Testis (tissue), 3 donors: Measurements from ENCODE around the gene MCTS1. TPM values are rescaled to one million over a fixed set of nuclear protein-coding genes. Genes with fewer than 3 reads are reported as not detected.
"Not testable (repeated sequence)": the region's sequence is repeated elsewhere in the genome, so short reads cannot be mapped to it uniquely, and the experiment has no call there.

Experiments
- DNase-seq: peaks from one replicate; pipeline ENCODE4 v3.0.0-alpha.2; 2019
- H3K27ac ChIP-seq, 2 donors: fragments of 200-600 bp; sonication (generic); one replicate each; pipeline ENCODE4 v1.5.1; 2019
- H3K27me3 ChIP-seq: fragments of 200-600 bp; sonication (generic); one replicate; pipeline ENCODE4 v1.5.1; 2019
- H3K36me3 ChIP-seq: fragments of 200-600 bp; sonication (generic); one replicate; pipeline ENCODE4 v1.5.1; 2017; ENCODE audit warnings: low read depth; ENCODE audit errors: missing control alignments
- H3K4me1 ChIP-seq: fragments of 200-600 bp; sonication (generic); one replicate; pipeline ENCODE4 v1.5.1; 2019
- H3K4me3 ChIP-seq, 2 donors: fragments of 200-600 bp; sonication (generic); one replicate each; pipeline ENCODE4 v1.5.1; 2017 to 2019
- H3K9me3 ChIP-seq: fragments of 200-600 bp; sonication (generic); one replicate; pipeline ENCODE4 v1.5.1; 2017
- POLR2A ChIP-seq: fragments of 450-650 bp; IDR thresholded peaks from one replicate; pipeline ENCODE4 v1.6.1; 2017; ENCODE audit warnings: antibody characterized with exemption, mild to moderate bottlenecking, moderate library complexity
- WGBS, 2 donors: methylation state at CpG; one replicate each; pipeline ENCODE4 v1.1.5; 2018; 5-methylcytosine and 5-hydroxymethylcytosine counted together
- intact Hi-C: fragments of 100-400 bp; cut with DNase I; formaldehyde crosslinking; loops from one replicate; pipeline ENCODE4 v1.15.1; 2023; ENCODE audit warnings: low total_unique reads
- polyA plus RNA-seq: library from polyadenylated mRNA; stranded (reverse); fragments of 350-450 nt; fragmentation: Illumina TruSeq; extraction: RNeasy Lipid Tissue Mini Kit (QIAGEN cat#74804); gene quantifications from one replicate; pipeline ENCODE4 v1.2.3, GENCODE V29; 2014; ENCODE audit warnings: low read depth, low replicate concordance; ENCODE audit not compliant: insufficient read depth
- total RNA-seq, 2 donors: library from RNA; depleted of rRNA; stranded (reverse); fragments of >200 nt; gene quantifications; one replicate each; pipeline ENCODE4 v1.2.3, GENCODE V29; 2016
- TF ChIP-seq, protein P1 (sequence below), 3 experiments: fragments of 450-650 bp in 2 of 3; fragments of 200-600 bp in 1 of 3; sonication (generic) in 1 of 3; IDR thresholded peaks; one replicate each; pipeline ENCODE4 v1.5.1; 2016 to 2019; ENCODE audit warnings: antibody characterized with exemption in 3 of 3, mild to moderate bottlenecking in 2 of 3, moderate library complexity in 1 of 3

The MCTS1 gene
- total and polyA plus RNA-seq, 3 donors from 2014 or later, result 26.2 to 32.1 (median 27.4) TPM

DNA sequence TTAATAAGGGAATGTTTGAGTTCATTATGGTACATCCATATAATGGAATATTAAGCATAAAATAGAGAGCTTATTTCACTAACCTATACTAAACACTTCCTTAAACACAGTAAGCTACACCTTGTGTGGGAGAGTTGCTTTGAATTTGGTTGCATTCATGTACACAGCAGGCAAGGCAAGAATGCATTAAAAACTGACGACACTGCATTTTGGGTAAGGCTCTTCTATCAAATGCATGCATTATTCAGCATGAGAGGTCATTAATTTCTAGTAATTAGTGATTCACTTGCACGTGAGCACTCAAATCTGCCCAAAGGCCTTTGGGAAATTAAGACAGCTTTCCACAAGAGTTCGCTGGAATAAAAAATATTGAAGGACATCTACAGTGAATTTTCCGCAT lies 34.7 kb downstream of the MCTS1 start:
- TF ChIP-seq, protein P1, sequence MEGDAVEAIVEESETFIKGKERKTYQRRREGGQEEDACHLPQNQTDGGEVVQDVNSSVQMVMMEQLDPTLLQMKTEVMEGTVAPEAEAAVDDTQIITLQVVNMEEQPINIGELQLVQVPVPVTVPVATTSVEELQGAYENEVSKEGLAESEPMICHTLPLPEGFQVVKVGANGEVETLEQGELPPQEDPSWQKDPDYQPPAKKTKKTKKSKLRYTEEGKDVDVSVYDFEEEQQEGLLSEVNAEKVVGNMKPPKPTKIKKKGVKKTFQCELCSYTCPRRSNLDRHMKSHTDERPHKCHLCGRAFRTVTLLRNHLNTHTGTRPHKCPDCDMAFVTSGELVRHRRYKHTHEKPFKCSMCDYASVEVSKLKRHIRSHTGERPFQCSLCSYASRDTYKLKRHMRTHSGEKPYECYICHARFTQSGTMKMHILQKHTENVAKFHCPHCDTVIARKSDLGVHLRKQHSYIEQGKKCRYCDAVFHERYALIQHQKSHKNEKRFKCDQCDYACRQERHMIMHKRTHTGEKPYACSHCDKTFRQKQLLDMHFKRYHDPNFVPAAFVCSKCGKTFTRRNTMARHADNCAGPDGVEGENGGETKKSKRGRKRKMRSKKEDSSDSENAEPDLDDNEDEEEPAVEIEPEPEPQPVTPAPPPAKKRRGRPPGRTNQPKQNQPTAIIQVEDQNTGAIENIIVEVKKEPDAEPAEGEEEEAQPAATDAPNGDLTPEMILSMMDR (IDR thresholded peaks at IDR 0.05), result no peak
- TF ChIP-seq POLR2A, result no peak
- no peak for DNase-seq
- Histone ChIP-seq H3K36me3 (no peaks in the 10 kb centered on the region), H3K4me1 (no peaks in the 10 kb centered on the region), H3K27ac (no peak overlapping the region), H3K27me3 (no peaks in the 10 kb centered on the region), H3K4me3 (no peak overlapping the region), H3K9me3 (no peaks in the 10 kb centered on the region)
- intact Hi-C loops, result no loop called here
- WGBS, 2 donors, result 89 to 92% methylated on average over 3 to 4 of the region's 4 CpGs

DNA sequence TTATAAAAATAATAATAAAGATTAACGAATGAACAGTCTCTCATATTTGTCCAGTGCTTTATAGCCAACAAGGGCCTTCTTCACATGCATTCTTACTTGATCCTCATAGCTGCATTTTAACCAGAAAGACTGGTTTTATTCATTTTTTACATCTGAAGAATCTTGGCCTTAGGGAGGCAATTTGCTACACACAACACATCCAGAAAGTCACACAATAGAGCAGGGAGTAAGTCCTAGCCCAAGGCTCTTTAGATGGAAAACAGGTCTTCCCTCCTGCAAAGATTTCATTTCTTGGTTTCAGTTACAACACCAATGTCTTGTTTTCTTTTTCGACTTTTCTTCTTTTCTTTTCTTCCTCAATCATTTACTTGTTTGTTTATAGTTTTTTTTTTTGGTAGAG lies 39.0 kb downstream of the MCTS1 start:
- TF ChIP-seq POLR2A, result no peak
- TF ChIP-seq, protein P1 (IDR thresholded peaks at IDR 0.05), result no peak
- 81 to 84% methylated on average over 2 of the region's 2 CpGs for WGBS, 2 donors

DNA sequence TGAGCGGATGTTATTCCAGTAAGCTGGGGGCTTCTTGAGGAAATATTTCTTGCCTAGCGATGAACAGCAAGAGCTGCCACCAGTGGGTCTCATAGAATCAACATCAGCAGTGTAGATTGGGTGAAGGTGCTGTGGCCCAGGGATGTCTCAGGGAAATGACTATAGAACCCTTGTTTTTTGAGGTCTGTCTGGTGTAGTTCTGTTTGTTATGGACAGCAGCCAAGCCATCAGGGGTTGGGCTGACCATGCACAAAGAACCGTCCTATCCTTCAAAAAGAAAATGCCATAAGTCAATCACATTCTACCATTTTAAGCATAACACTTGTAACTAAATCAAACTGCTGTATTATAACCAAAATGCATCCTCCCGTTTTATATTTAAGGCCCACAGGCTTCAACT lies 43.2 kb downstream of the MCTS1 start:
- H3K4me3 ChIP-seq, result no peak overlapping the region
- intact Hi-C loops, result no loop called here
- no peaks in the 10 kb centered on the region for H3K4me1 ChIP-seq
- TF ChIP-seq, protein P1 (IDR thresholded peaks at IDR 0.05), result no peak
- no peak for TF ChIP-seq POLR2A
- no peak overlapping the region for H3K27ac ChIP-seq
- 90 to 94% methylated on average over 4 of the region's 4 CpGs for WGBS, 2 donors
- H3K9me3 ChIP-seq, result no peaks in the 10 kb centered on the region
- H3K27me3 ChIP-seq, result no peaks in the 10 kb centered on the region
- DNase-seq, result no peak
- no peaks in the 10 kb centered on the region for H3K36me3 ChIP-seq

More for the DNA sequence above, 39.0 kb downstream of the MCTS1 start:
- Histone ChIP-seq H3K4me1 (no peaks in the 10 kb centered on the region), H3K27ac (no peak overlapping the region), H3K9me3 (no peaks in the 10 kb centered on the region), H3K4me3 (no peak overlapping the region), H3K36me3 (no peaks in the 10 kb centered on the region), H3K27me3 (no peaks in the 10 kb centered on the region)
- intact Hi-C loops, result no loop called here
- no peak for DNase-seq

DNA sequence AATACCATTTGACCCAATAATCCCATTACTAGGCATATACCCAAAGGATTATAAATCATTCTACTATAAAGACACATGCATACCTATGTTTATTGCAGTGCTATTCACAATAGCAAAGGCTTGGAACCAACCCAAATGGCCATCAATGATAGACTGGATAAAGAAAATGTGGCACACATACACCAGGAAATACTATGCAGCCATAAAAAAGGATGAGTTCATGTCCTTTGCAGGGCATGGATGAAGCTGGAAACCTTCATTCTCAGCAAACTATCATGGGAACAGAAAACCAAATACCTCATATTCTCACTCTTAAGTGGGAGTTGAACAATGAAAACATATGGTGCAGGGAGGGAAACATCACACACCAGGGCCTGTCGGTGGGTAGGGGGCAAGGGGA lies 48.4 kb downstream of the MCTS1 start:
- H3K9me3 ChIP-seq, H3K27me3 ChIP-seq, DNase-seq, H3K4me1 ChIP-seq, H3K36me3 ChIP-seq, H3K27ac ChIP-seq, intact Hi-C loops, H3K4me3 ChIP-seq: not testable (repeated sequence)
- WGBS, 2 donors, result 89 to 92% methylated on average over 1 of the region's 1 CpG

DNA sequence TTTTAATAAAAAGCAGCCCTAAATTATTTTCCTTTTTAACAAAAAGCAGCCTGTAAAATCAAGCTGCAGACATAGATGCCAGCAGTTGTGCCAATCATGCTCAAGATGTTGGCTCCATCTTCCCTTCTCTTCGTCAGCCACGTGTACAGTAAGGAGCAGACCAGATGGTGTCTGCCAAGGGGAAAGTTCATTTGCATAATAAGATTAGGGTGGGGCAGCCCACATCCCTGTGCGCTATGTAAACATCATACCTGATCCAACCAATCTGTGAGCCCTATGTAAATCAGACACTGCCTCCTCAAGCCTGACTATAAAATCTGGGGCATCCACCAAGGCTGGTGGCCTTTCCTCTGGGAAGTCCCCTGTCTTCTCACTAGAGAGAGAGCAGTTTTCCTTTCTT lies 49.1 kb downstream of the MCTS1 start:
- intact Hi-C loops, result no loop called here
- no peak for DNase-seq
- TF ChIP-seq POLR2A, result no peak
- TF ChIP-seq, protein P1 (IDR thresholded peaks at IDR 0.05), result no peak
- H3K9me3 ChIP-seq, result no peaks in the 10 kb centered on the region
- no peaks in the 10 kb centered on the region for H3K36me3 ChIP-seq
- H3K4me1 ChIP-seq, result no peaks in the 10 kb centered on the region
- H3K4me3 ChIP-seq, result no peak overlapping the region
- no peak overlapping the region for H3K27ac ChIP-seq
- 61 to 68% methylated on average over 3 of the region's 3 CpGs for WGBS, 2 donors
- no peaks in the 10 kb centered on the region for H3K27me3 ChIP-seq
